GM23338 (cell line): ENCODE results near the gene GRIA4. TPM values are rescaled to one million over a fixed set of nuclear protein-coding genes. Genes with fewer than 3 reads are reported as not detected.

Experiments
- CREB1 ChIP-seq: fragments of 250-450 bp; sonication (Bioruptor Pico); IDR thresholded peaks from 2 replicates; pipeline ENCODE4 v1.5.0; 2020; ENCODE audit warnings: low read depth, mild to moderate bottlenecking, moderate library complexity
- ETS1 ChIP-seq: IDR thresholded peaks from 2 replicates; pipeline ENCODE4 v1.6.1; 2016; ENCODE audit warnings: antibody characterized with exemption
- EZH2phosphoT487 ChIP-seq: fragments of 200-600 bp; sonication (generic); IDR thresholded peaks from one replicate; pipeline ENCODE4 v1.8.1; 2018; ENCODE audit warnings: antibody characterized with exemption; ENCODE audit not compliant: unreplicated experiment
- POLR2AphosphoS5 ChIP-seq: IDR thresholded peaks from 2 replicates; pipeline ENCODE4 v1.6.1; 2016; ENCODE audit warnings: antibody characterized with exemption, low read depth
- STAT1 ChIP-seq: IDR thresholded peaks from one replicate; pipeline ENCODE4 v1.6.1; 2016; ENCODE audit warnings: antibody characterized with exemption; ENCODE audit not compliant: unreplicated experiment
- ZNF114 ChIP-seq: fragments of 250-450 bp; sonication (Bioruptor Pico); IDR thresholded peaks from 2 replicates; pipeline ENCODE4 v1.5.0; 2020; ENCODE audit warnings: mild to moderate bottlenecking, moderate library complexity
- ZNF331 ChIP-seq: fragments of 250-450 bp; sonication (Bioruptor Pico); IDR thresholded peaks from 2 replicates; pipeline ENCODE4 v1.5.0; 2020; ENCODE audit warnings: low read depth, mild to moderate bottlenecking, moderate library complexity
- ZNF462 ChIP-seq: fragments of 250-450 bp; sonication (Bioruptor Pico); IDR thresholded peaks from 2 replicates; pipeline ENCODE4 v1.5.0; 2020; ENCODE audit warnings: mild to moderate bottlenecking, moderate library complexity
- polyA plus RNA-seq: library from polyadenylated mRNA; unstranded; fragments of >200 nt; fragmentation: Nextera tagmentation; extraction: Ambion mirVana; gene quantifications from 2 replicates; pipeline ENCODE4 v1.2.1, GENCODE V29; 2016
- total RNA-seq: library from RNA; depleted of rRNA; stranded (reverse); fragments of >200 nt; shearing (Covaris generic); gene quantifications from 2 replicates; pipeline ENCODE4 v1.2.3, GENCODE V29; 2014
- TF ChIP-seq, protein P1 (sequence below): IDR thresholded peaks from one replicate; pipeline ENCODE4 v1.6.1; 2018; ENCODE audit warnings: antibody characterized with exemption; ENCODE audit not compliant: unreplicated experiment
- TF ChIP-seq, protein P2 (sequence below), 2 experiments: fragments of 200-600 bp in 1 of 2; sonication (generic) in 1 of 2; conservative IDR thresholded peaks; 2 replicates each; pipeline versions ENCODE4 v1.5.1 to v1.6.1; 2016 to 2017; ENCODE audit warnings: antibody characterized with exemption in 2 of 2, low read depth in 2 of 2, mild to moderate bottlenecking in 2 of 2, moderate library complexity in 1 of 2

The GRIA4 gene
- total and polyA plus RNA-seq, 2 experiments from 2014 or later: 17.8 to 71.1 TPM

GRCh38 chr11:105632316-105632715 is 22.4 kb downstream of the GRIA4 start (continued):
- no peak for TF ChIP-seq ZNF462 (CRISPR knock-in tag)
- TF ChIP-seq ZNF114: no peak
- TF ChIP-seq, protein P1, sequence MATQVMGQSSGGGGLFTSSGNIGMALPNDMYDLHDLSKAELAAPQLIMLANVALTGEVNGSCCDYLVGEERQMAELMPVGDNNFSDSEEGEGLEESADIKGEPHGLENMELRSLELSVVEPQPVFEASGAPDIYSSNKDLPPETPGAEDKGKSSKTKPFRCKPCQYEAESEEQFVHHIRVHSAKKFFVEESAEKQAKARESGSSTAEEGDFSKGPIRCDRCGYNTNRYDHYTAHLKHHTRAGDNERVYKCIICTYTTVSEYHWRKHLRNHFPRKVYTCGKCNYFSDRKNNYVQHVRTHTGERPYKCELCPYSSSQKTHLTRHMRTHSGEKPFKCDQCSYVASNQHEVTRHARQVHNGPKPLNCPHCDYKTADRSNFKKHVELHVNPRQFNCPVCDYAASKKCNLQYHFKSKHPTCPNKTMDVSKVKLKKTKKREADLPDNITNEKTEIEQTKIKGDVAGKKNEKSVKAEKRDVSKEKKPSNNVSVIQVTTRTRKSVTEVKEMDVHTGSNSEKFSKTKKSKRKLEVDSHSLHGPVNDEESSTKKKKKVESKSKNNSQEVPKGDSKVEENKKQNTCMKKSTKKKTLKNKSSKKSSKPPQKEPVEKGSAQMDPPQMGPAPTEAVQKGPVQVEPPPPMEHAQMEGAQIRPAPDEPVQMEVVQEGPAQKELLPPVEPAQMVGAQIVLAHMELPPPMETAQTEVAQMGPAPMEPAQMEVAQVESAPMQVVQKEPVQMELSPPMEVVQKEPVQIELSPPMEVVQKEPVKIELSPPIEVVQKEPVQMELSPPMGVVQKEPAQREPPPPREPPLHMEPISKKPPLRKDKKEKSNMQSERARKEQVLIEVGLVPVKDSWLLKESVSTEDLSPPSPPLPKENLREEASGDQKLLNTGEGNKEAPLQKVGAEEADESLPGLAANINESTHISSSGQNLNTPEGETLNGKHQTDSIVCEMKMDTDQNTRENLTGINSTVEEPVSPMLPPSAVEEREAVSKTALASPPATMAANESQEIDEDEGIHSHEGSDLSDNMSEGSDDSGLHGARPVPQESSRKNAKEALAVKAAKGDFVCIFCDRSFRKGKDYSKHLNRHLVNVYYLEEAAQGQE: no peak
- TF ChIP-seq, protein P2, sequence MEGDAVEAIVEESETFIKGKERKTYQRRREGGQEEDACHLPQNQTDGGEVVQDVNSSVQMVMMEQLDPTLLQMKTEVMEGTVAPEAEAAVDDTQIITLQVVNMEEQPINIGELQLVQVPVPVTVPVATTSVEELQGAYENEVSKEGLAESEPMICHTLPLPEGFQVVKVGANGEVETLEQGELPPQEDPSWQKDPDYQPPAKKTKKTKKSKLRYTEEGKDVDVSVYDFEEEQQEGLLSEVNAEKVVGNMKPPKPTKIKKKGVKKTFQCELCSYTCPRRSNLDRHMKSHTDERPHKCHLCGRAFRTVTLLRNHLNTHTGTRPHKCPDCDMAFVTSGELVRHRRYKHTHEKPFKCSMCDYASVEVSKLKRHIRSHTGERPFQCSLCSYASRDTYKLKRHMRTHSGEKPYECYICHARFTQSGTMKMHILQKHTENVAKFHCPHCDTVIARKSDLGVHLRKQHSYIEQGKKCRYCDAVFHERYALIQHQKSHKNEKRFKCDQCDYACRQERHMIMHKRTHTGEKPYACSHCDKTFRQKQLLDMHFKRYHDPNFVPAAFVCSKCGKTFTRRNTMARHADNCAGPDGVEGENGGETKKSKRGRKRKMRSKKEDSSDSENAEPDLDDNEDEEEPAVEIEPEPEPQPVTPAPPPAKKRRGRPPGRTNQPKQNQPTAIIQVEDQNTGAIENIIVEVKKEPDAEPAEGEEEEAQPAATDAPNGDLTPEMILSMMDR (conservative IDR thresholded peaks at IDR 0.05; ENCODE audit: low read depth in 2 of 2): no peak
- no peak for TF ChIP-seq STAT1
- no peak for TF ChIP-seq POLR2AphosphoS5
- TF ChIP-seq ETS1: no peak
- no peak for TF ChIP-seq EZH2phosphoT487
- no peak for TF ChIP-seq CREB1 (CRISPR knock-in tag)
- no peak for TF ChIP-seq ZNF331
